GM12878 (cell line): ENCODE data around the gene HLA-B. TPM values are rescaled to one million over a fixed set of nuclear protein-coding genes. Genes with fewer than 3 reads are reported as not detected.

Source experiments
- ATAC-seq: fragments of 200-7000 bp; cut with Tn5 transposase; 3 replicates; pipeline ENCODE4 v1.9.1; 2020; ENCODE audit warnings: mild to moderate bottlenecking, moderate library complexity
- BruUV-seq: library from RNA; stranded (reverse); fragments of 400-500 nt; replicated peaks from 2 replicates; lab custom pipeline; 2021; lab: Mats Ljungman, UMichigan
- CTCF ChIA-PET: fragments of 300-600 bp; sonication (Branson Sonifier 250); formaldehyde crosslinking; extraction: SDS; loops from one replicate; lab custom pipeline; 2021; ENCODE audit warnings: inconsistent platforms; lab: Yijun Ruan, JAX
- POLR2A ChIA-PET: fragments of 350-600 bp; formaldehyde crosslinking; extraction: SDS; loops from one replicate; lab custom pipeline; 2021; ENCODE audit warnings: inconsistent platforms; lab: Charles Lee
- RAD21 ChIA-PET: fragments of 300-600 bp; sonication (Branson Sonifier 250); formaldehyde crosslinking; loops from one replicate; lab custom pipeline; 2023; ENCODE audit warnings: antibody characterized with exemption; ENCODE audit not compliant: unreplicated experiment; lab: Charles Lee
- SMC1A ChIA-PET: fragments of 300-600 bp; sonication (Branson Sonifier 250); formaldehyde crosslinking; loops from one replicate; lab custom pipeline; 2023; ENCODE audit not compliant: unreplicated experiment, uncharacterized antibody; lab: Charles Lee
- DNase-seq: peaks from one replicate; pipeline ENCODE4 v3.0.0-alpha.2; 2011; ENCODE audit warnings: low read depth, low spot score
- FAIRE-seq: peaks from 3 replicates; lab custom pipeline; 2011; peaks lifted over from hg19 to GRCh38; lab: Jason Lieb, UNC
- H2AFZ ChIP-seq: 2 replicates; pipeline ENCODE4 v1.6.0; 2011; ENCODE audit warnings: low read depth, low read length, control low read depth; ENCODE audit not compliant: control insufficient read depth
- H3K27ac ChIP-seq: 2 replicates; pipeline ENCODE4 v1.5.1; 2011; ENCODE audit warnings: control low read depth; ENCODE audit not compliant: control insufficient read depth, insufficient read depth
- H3K27me3 ChIP-seq, 2 experiments: replicated peaks in 1 of 2; 2 replicates each; pipeline versions ENCODE4 v1.6.0 to v1.6.1; 2011; ENCODE audit warnings: low read length in 1 of 2; ENCODE audit not compliant: control insufficient read depth in 2 of 2, insufficient read depth in 2 of 2
- H3K36me3 ChIP-seq, 2 experiments: 2 replicates each; pipeline ENCODE4 v1.5.1; 2011; ENCODE audit warnings: low read length in 1 of 2; ENCODE audit not compliant: control insufficient read depth in 2 of 2, insufficient read depth in 2 of 2
- H3K4me1 ChIP-seq: 2 replicates; pipeline ENCODE4 v1.6.1; 2011; ENCODE audit warnings: mild to moderate bottlenecking, low read length, moderate library complexity, mixed read lengths; ENCODE audit not compliant: control insufficient read depth, insufficient read depth
- H3K4me2 ChIP-seq: 2 replicates; pipeline ENCODE4 v1.6.0; 2011; ENCODE audit warnings: control low read depth; ENCODE audit not compliant: control insufficient read depth, insufficient read depth
- H3K4me3 ChIP-seq: fragments of 200-600 bp; sonication (generic); 2 replicates; pipeline ENCODE4 v1.5.1; 2016
- H3K79me2 ChIP-seq: 2 replicates; pipeline ENCODE4 v1.6.0; 2011; ENCODE audit warnings: low read length; ENCODE audit not compliant: control insufficient read depth, insufficient read depth
- H3K9ac ChIP-seq: 2 replicates; pipeline ENCODE4 v1.8.0; 2011; ENCODE audit warnings: low read length, control low read depth, mixed read lengths; ENCODE audit not compliant: control insufficient read depth, insufficient read depth
- H3K9me3 ChIP-seq: replicated peaks from 3 replicates; pipeline ENCODE4 v1.5.1; 2011; ENCODE audit warnings: mild to moderate bottlenecking, low read length; ENCODE audit not compliant: control insufficient read depth, insufficient read depth
- H4K20me1 ChIP-seq: 2 replicates; pipeline ENCODE4 v1.6.0; 2011; ENCODE audit not compliant: control insufficient read depth, insufficient read depth
- CBX5 ChIP-seq: sonication (generic); IDR thresholded peaks from 2 replicates; pipeline ENCODE4 v1.6.1; 2016; ENCODE audit warnings: low read depth, moderate library complexity, mild to moderate bottlenecking, inconsistent platforms
- CHD1 ChIP-seq: IDR thresholded peaks from 2 replicates; pipeline ENCODE4 v1.6.1; 2012; ENCODE audit warnings: low read depth, low read length, improper control_type of control experiment
- FOXM1 ChIP-seq: IDR thresholded peaks from 2 replicates; pipeline ENCODE4 v1.6.1; 2012; ENCODE audit warnings: low read depth, mild to moderate bottlenecking, inconsistent platforms, low read length, moderate library complexity
- MEF2A ChIP-seq: IDR thresholded peaks from 2 replicates; pipeline ENCODE4 v1.6.1; 2011; ENCODE audit warnings: low read depth, mild to moderate bottlenecking, low read length, moderate library complexity; ENCODE audit not compliant: insufficient read depth
- MTA2 ChIP-seq: fragments of 450-650 bp; IDR thresholded peaks from 2 replicates; pipeline ENCODE4 v1.6.1; 2016; ENCODE audit warnings: low read depth, mild to moderate bottlenecking, moderate library complexity
- TCF3 ChIP-seq: IDR thresholded peaks from 2 replicates; pipeline ENCODE4 v1.6.1; 2012; ENCODE audit warnings: low read depth, mild to moderate bottlenecking, low read length, borderline replicate concordance; ENCODE audit not compliant: insufficient read depth
- ZNF207 ChIP-seq: fragments of 450-650 bp; IDR thresholded peaks from 2 replicates; pipeline ENCODE4 v1.6.1; 2014; ENCODE audit warnings: antibody characterized with exemption, mild to moderate bottlenecking, borderline replicate concordance
- WGBS: methylation state at CpG from one replicate; pipeline ENCODE4 v1.1.6; 2016; ENCODE audit warnings: low lambda C conversion rate; ENCODE audit not compliant: insufficient replicate concordance, insufficient coverage; ENCODE audit errors: missing lambda C conversion rate; 5-methylcytosine and 5-hydroxymethylcytosine counted together
- in situ Hi-C: fragments of 300-500 bp; cut with MboI; formaldehyde crosslinking; loops from 9 replicates; pipeline ENCODE4 v1.14.3; 2018; ENCODE audit warnings: mixed read lengths
- intact Hi-C: fragments of 100-400 bp; cut with micrococcal nuclease; formaldehyde crosslinking; loops from one replicate; pipeline ENCODE4 v1.14.2; 2022; ENCODE audit not compliant: unreplicated experiment
- polyA plus RNA-seq, 11 experiments: library from polyadenylated mRNA; depleted of rRNA in 4 of 11; unstranded in 6 of 11; stranded (reverse) in 5 of 11; fragments of >200 nt; fragmentation: Nextera tagmentation in 4 of 11; fragmentation: Illumina TruSeq in 1 of 11; extraction: Ambion mirVana in 4 of 11; extraction: Trizol in 1 of 11; gene quantifications; 1 replicate in 1 of 11; 2 replicates in 10 of 11; pipeline versions ENCODE4 v1.2.1 to v1.2.3, GENCODE V29; 2011 to 2016; ENCODE audit warnings: inconsistent platforms in 2 of 11, missing spikeins in 2 of 11, low read depth in 1 of 11
- total RNA-seq, 4 experiments: library from RNA; depleted of rRNA in 3 of 4; stranded (reverse); fragments of >200 nt in 3 of 4; fragmentation: Illumina TruSeq in 1 of 4; extraction: Trizol in 1 of 4; gene quantifications; 2 replicates each; pipeline versions ENCODE4 v1.2.1 to v1.2.3, GENCODE V29; 2013 to 2021
- TF ChIP-seq, protein P1 (sequence below): fragments of 450-650 bp; IDR thresholded peaks from 2 replicates; pipeline ENCODE4 v1.6.1; 2016; ENCODE audit warnings: mild to moderate bottlenecking
- TF ChIP-seq, protein P2 (sequence below): fragments of 150-350 bp; IDR thresholded peaks from 2 replicates; pipeline ENCODE4 v1.6.1; 2014; ENCODE audit warnings: mild to moderate bottlenecking, low read depth, low read length
- TF ChIP-seq, protein P3 (sequence below): fragments of 150-350 bp; IDR thresholded peaks from 2 replicates; pipeline ENCODE4 v1.6.1; 2016; ENCODE audit warnings: low read depth, low read length

Gene HLA-B
- total and polyA plus RNA-seq, 10 of the 15 experiments (the other 5 are each of a cell fraction or from before 2014, with no cell fraction given): 820 to 5,128 (median 3,370) TPM

DNA sequence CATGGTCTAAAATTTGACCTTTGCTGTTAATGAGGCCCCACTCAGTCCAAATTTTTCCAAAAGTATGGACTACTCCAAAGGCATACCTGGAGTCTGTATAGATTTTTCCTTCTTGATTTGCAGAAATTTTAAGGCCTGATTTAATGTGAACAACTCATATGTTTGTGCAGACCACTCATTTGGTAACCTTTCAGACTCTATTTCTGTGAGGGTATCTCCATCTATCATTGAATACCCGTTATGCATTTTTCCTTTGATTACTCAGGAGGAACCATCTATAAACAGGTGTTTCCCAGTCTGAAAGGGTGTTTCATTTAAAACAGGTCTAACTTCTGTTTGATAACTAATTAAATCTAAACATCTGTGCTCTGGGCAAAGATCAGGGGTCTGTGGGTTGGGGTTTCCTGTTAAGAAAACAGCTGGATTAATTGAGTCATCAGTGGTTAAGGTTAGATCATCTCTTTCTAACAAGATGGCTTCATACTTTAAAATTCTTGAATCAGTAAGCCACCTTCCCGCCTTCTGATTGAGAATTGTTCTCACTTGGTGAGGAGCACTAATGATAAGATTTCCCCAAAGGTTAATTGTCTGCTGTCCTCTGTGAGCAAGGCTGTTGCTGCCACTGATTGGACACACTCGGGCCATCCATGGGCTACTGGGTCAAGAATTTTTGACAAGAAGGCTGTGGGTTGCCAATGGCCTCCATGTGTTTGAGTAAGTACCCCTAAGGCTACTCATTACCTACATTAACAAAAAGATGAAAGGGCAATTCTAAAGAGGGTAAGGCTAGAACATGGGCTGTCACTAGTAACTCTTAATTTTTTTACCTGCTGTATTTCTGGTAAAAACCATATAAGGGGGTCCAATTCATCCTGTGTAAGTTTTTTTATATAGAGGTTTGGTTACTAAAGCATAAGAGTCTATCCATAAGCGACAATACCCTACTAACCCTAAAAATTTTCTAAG is 24.1 kb downstream of the HLA-B start (continued):
- TF ChIP-seq, protein P1, sequence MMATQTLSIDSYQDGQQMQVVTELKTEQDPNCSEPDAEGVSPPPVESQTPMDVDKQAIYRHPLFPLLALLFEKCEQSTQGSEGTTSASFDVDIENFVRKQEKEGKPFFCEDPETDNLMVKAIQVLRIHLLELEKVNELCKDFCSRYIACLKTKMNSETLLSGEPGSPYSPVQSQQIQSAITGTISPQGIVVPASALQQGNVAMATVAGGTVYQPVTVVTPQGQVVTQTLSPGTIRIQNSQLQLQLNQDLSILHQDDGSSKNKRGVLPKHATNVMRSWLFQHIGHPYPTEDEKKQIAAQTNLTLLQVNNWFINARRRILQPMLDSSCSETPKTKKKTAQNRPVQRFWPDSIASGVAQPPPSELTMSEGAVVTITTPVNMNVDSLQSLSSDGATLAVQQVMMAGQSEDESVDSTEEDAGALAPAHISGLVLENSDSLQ: no peak
- peak; percentile 82 for TF ChIP-seq FOXM1
- TF ChIP-seq ZNF207: no peak
- peak; percentile 53; the same call in 1 of the 2 replicates for TF ChIP-seq MTA2
- no peak for TF ChIP-seq TCF3
- TF ChIP-seq MEF2A: peak; percentile 58; the same call in 1 of the 2 replicates
- TF ChIP-seq, protein P2, sequence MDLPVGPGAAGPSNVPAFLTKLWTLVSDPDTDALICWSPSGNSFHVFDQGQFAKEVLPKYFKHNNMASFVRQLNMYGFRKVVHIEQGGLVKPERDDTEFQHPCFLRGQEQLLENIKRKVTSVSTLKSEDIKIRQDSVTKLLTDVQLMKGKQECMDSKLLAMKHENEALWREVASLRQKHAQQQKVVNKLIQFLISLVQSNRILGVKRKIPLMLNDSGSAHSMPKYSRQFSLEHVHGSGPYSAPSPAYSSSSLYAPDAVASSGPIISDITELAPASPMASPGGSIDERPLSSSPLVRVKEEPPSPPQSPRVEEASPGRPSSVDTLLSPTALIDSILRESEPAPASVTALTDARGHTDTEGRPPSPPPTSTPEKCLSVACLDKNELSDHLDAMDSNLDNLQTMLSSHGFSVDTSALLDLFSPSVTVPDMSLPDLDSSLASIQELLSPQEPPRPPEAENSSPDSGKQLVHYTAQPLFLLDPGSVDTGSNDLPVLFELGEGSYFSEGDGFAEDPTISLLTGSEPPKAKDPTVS: no peak

DNA sequence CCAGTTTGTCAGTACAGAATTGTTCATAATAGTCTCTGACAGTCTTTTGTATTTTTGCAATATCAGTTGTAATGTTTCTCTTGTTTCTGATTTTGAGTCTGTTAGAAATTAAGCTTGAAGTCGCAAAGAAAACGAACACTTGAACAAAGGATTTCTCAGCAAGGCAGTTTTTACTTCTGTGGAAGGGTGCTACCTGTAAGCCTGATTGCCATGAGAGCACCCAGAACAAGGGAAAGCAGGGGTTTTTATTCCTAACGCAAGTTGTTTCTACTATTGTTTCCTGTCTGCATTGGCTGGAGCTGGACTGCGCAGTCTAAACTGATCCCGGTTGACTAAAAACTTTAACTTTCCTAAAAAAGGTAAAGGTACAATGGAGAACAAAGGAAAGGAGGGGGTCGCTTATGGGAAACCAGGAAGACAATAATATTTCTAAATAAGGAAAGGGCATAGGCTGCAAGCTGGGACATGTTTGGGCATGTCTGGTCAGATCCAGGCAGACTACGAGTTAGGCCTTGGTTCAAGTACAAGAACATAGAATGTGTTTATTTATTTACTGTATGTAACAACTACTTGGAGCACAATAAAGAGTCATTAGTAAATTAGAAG is 28.5 kb downstream of the HLA-B start:
- ChIA-PET POLR2A (no interaction called here), CTCF (interaction anchor here (1.0 kb wide), 1 partner anchor 32 kb away, joined by 3 read pairs; no protein-coding TSS in a partner anchor), RAD21 (no interaction called here), SMC1A (interaction anchor here (0.6 to 1.0 kb wide), 3 partner anchors 9 to 264 kb away, joined by 3 read pairs; no protein-coding TSS in a partner anchor)
- no peak overlapping the region for H3K4me2 ChIP-seq
- WGBS: 80% methylated on average over 7 of the region's 7 CpGs
- H3K36me3 ChIP-seq: no peaks in the 10 kb centered on the region
- DNase-seq: no peak
- no peak for ATAC-seq
- in situ Hi-C loops (no loop called here), intact Hi-C loops (no loop called here)
- H3K4me3 ChIP-seq: no peak overlapping the region
- H3K27me3 ChIP-seq: no peaks in the 10 kb centered on the region
- no peak overlapping the region for H2AFZ ChIP-seq
- no peak overlapping the region for H3K9ac ChIP-seq
- no peak overlapping the region for H3K27ac ChIP-seq
- no TSS peak for BruUV-seq
- H3K4me1 ChIP-seq: no peaks in the 10 kb centered on the region
- FAIRE-seq: no peak
- no peaks in the 10 kb centered on the region for H4K20me1 ChIP-seq
- peaks cover 6% of the 10 kb centered on the region for H3K9me3 ChIP-seq
- no peaks in the 10 kb centered on the region for H3K79me2 ChIP-seq
- TF ChIP-seq CBX5: 0 out of 2 replicates have a peak, but pooled peaks have one; percentile 45
- TF ChIP-seq, protein P3, sequence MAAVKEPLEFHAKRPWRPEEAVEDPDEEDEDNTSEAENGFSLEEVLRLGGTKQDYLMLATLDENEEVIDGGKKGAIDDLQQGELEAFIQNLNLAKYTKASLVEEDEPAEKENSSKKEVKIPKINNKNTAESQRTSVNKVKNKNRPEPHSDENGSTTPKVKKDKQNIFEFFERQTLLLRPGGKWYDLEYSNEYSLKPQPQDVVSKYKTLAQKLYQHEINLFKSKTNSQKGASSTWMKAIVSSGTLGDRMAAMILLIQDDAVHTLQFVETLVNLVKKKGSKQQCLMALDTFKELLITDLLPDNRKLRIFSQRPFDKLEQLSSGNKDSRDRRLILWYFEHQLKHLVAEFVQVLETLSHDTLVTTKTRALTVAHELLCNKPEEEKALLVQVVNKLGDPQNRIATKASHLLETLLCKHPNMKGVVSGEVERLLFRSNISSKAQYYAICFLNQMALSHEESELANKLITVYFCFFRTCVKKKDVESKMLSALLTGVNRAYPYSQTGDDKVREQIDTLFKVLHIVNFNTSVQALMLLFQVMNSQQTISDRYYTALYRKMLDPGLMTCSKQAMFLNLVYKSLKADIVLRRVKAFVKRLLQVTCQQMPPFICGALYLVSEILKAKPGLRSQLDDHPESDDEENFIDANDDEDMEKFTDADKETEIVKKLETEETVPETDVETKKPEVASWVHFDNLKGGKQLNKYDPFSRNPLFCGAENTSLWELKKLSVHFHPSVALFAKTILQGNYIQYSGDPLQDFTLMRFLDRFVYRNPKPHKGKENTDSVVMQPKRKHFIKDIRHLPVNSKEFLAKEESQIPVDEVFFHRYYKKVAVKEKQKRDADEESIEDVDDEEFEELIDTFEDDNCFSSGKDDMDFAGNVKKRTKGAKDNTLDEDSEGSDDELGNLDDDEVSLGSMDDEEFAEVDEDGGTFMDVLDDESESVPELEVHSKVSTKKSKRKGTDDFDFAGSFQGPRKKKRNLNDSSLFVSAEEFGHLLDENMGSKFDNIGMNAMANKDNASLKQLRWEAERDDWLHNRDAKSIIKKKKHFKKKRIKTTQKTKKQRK: no peak
- TF ChIP-seq CHD1: no peak
